Prostate gland (tissue), 2 donors: ENCODE results near the gene RNASEL.

Experiments used
- POLR2A ChIP-seq: fragments of 450-650 bp; IDR thresholded peaks from one replicate; pipeline ENCODE4 v1.6.1; 2016; ENCODE audit warnings: antibody characterized with exemption, mild to moderate bottlenecking
- POLR2AphosphoS5 ChIP-seq: sonication (generic); formaldehyde crosslinking; IDR thresholded peaks from one replicate; pipeline ENCODE4 v1.6.1; 2017; ENCODE audit warnings: antibody characterized with exemption
- TF ChIP-seq, protein P1 (sequence below), 4 experiments: fragments of 200-600 bp in 2 of 4; fragments of 450-650 bp in 2 of 4; sonication (generic) in 2 of 4; IDR thresholded peaks; 1 replicate in 3 of 4; 2 replicates in 1 of 4; pipeline ENCODE4 v1.5.1; 2016 to 2019; ENCODE audit warnings: antibody characterized with exemption in 4 of 4, mild to moderate bottlenecking in 2 of 4, moderate library complexity in 2 of 4

DNA sequence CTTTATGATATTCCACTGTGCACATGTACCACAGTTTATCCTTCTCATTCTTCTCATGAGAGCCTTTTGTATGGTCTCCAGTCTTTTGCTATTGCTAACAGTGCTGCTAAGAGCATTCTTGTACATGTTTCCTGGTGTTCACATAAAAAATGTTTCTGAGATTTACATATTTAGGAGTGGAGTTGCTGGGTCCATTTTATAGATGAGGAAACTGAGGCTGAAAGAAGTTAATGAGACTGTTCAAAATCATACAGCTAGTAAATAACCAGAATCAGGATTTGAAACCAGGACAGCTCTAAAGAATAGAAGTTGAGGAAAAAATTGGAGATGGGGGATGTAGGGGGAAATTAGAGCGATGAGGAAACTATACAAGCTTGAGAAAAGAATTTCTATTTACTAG is 42.9 kb upstream of the RNASEL start:
- TF ChIP-seq, protein P1, sequence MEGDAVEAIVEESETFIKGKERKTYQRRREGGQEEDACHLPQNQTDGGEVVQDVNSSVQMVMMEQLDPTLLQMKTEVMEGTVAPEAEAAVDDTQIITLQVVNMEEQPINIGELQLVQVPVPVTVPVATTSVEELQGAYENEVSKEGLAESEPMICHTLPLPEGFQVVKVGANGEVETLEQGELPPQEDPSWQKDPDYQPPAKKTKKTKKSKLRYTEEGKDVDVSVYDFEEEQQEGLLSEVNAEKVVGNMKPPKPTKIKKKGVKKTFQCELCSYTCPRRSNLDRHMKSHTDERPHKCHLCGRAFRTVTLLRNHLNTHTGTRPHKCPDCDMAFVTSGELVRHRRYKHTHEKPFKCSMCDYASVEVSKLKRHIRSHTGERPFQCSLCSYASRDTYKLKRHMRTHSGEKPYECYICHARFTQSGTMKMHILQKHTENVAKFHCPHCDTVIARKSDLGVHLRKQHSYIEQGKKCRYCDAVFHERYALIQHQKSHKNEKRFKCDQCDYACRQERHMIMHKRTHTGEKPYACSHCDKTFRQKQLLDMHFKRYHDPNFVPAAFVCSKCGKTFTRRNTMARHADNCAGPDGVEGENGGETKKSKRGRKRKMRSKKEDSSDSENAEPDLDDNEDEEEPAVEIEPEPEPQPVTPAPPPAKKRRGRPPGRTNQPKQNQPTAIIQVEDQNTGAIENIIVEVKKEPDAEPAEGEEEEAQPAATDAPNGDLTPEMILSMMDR (IDR thresholded peaks at IDR 0.05) = no peak
- TF ChIP-seq POLR2A = no peak
- TF ChIP-seq POLR2AphosphoS5 = no peak
